NCI-H460 (cell line): ENCODE measurements around the gene MVP. TPM values are rescaled to one million over a fixed set of nuclear protein-coding genes. Genes with fewer than 3 reads are reported as not detected.

ENCODE experiments used
- small RNA-seq, 2 experiments: library from RNA; depleted of rRNA; stranded (forward); fragments of <200 nt; gene quantifications; one replicate each; pipeline ENCODE3, GENCODE V24; 2014
- total RNA-seq: library from RNA; depleted of rRNA; stranded (reverse); fragments of >200 nt; shearing (Covaris generic); gene quantifications from 2 replicates; pipeline ENCODE4 v1.2.3, GENCODE V29; 2014; rRNA removed

The MVP gene
- total RNA-seq, 1 experiment from 2014 or later = 35.9 TPM

Small RNA genes within 50 kb of the gene (small RNA-seq; reads per million reads assigned to genes)
- gene AC009133.6 (0 reads per million in 2 experiments), gene AC120114.4 (0 reads per million in 2 experiments)

Other genes starting within 250 kb of the MVP start
- not detected in 2 replicates for gene SPN, start 157.2 kb upstream of the MVP start, total RNA-seq
- 0.42 and 1.7 TPM in 2 replicates for gene QPRT, start 141.3 kb upstream of the MVP start, total RNA-seq
- not detected in 2 replicates for gene C16orf54, start 74.5 kb upstream of the MVP start, total RNA-seq
- gene ZG16, start 42.2 kb upstream of the MVP start, total RNA-seq = not detected in 2 replicates
- gene KIF22, start 29.7 kb upstream of the MVP start, total RNA-seq = 80.3 and 87.9 TPM in 2 replicates
- 206 and 220 TPM in 2 replicates for gene MAZ, start 13.9 kb upstream of the MVP start, total RNA-seq
- 0.20 and 0.22 TPM in 2 replicates for gene PRRT2, start 8.3 kb upstream of the MVP start, total RNA-seq
- gene PAGR1, start 4.3 kb upstream of the MVP start, total RNA-seq = 23.3 and 25.8 TPM in 2 replicates
- gene CDIPT, start 42.8 kb downstream of the MVP start, total RNA-seq = 65.5 and 69.3 TPM in 2 replicates
- 14.7 and 18.7 TPM in 2 replicates for gene SEZ6L2, start 79.1 kb downstream of the MVP start, total RNA-seq
- 8.5 and 11.6 TPM in 2 replicates for gene ASPHD1, start 80.0 kb downstream of the MVP start, total RNA-seq
- 20.1 and 24.0 TPM in 2 replicates for gene KCTD13, start 105.8 kb downstream of the MVP start, total RNA-seq
- gene TMEM219, start 141.6 kb downstream of the MVP start, total RNA-seq = 67.8 and 68.5 TPM in 2 replicates
- gene TAOK2, start 153.4 kb downstream of the MVP start, total RNA-seq = 20.4 and 22.0 TPM in 2 replicates
- gene HIRIP3, start 175.2 kb downstream of the MVP start, total RNA-seq = 12.2 and 15.0 TPM in 2 replicates
- gene INO80E, start 175.8 kb downstream of the MVP start, total RNA-seq = 81.3 and 87.8 TPM in 2 replicates
- gene DOC2A, start 190.6 kb downstream of the MVP start, total RNA-seq = 0.61 and 1.1 TPM in 2 replicates
- not detected in 2 replicates for gene C16orf92, start 202.7 kb downstream of the MVP start, total RNA-seq
- 0.07 TPM in 1 of 2 replicates, not detected in the other for gene TLCD3B, start 210.8 kb downstream of the MVP start, total RNA-seq
- gene ALDOA, start 245.3 kb downstream of the MVP start, total RNA-seq = 1,739 and 2,065 TPM in 2 replicates